HG02852 (cell line): ENCODE measurements around the gene TFPI.
A peak's percentile ranks its signal among the peaks of the same experiment; 100 is the strongest.
"Not testable (repeated sequence)": the region's sequence is repeated elsewhere in the genome, so short reads cannot be mapped to it uniquely, and the experiment has no call there.

Experiments
- ATAC-seq: cut with Tn5 transposase; IDR thresholded peaks from one replicate; pipeline ENCODE4 v1.9.1; 2021; ENCODE audit warnings: mild to moderate bottlenecking, moderate library complexity; ENCODE audit not compliant: unreplicated experiment

Gene TFPI

GRCh38 chr2:187529248-187529976 lies 24.8 kb downstream of the TFPI start:
- no peak for ATAC-seq

- ATAC-seq: no peak
Observed at GRCh38 chr2:187528042-187528441, 26.2 kb downstream of the TFPI start.

- no peak for ATAC-seq
Observed at GRCh38 chr2:187527262-187527661, 27.0 kb downstream of the TFPI start.

DNA sequence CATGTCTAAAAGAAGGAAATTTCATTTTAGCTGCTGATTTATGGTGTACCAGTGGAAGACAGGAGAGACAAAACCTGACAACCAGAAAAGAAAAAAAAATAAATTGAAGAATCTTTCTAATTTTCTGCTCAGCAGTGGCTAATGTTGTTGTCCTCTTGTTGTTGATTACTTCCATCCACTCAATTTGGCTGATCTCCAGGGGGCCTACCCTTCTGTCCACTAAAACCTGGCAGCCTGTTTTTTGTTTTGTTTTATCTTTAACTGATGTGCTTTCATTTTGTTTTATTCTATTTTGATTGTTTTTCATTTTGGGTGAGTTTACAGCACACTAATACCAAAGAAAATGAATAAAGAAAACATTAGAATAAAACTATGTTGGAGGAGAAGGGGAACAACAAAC lies 27.4 kb downstream of the TFPI start:
- no peak for ATAC-seq

DNA sequence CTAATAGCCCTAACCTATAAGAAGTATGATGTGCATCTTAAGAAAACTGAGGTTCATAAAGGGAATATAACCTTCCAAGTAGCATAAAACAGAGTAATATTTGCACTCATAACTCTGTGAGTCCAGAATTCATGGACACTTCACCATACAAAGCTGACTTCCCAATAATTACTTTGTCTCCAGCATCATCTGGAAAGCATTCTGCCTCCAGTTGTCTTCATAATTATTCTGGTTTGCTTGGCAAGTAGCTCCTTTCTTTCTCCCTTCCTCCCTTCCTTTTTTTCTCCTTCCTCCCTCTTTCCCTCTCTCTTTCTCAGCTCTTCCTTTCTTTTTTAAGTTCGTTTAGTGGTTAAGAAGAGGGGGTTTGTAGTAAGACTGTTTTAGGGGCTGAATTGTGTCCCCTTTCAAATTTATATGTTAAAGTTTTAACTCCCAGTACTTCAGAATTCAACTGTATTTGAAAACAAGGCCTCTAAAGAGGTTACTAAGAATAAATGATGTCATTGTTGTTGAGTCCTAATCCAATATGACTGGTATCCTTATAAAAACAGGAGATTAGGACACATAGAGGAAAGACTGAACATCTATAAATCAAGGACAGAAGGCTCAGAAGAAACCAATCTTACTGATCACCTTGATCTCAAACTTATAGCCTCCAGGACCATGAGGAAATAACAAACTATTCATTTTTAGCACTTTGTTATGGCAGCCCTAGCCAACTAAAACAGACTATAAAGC lies 28.9 kb downstream of the TFPI start:
- no peak for ATAC-seq

DNA sequence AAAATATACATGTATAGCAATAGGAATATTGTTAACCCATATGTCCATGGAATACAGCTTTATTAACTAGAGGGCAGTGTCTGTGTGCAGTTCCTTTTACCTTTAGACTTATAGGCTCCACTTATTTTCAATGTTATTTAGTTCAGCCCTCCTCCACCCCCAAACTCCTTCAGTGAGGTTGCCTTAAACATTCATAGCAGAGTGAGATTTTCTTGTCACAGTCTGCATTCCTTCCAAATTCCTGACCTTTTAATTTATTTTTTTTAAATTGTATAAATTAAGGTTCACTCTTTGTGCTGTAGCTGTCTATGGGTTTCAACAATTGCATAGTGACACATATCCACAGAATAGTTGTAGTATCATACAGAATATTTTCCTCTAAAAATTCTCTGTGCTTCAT lies 30.9 kb downstream of the TFPI start:
- no peak for ATAC-seq

- ATAC-seq: no peak
Observed at GRCh38 chr2:187520121-187520624, 34.1 kb downstream of the TFPI start.

GRCh38 chr2:187519419-187520120 lies 34.7 kb downstream of the TFPI start:
- ATAC-seq: peak; percentile 70

GRCh38 chr2:187517750-187518361 lies 36.4 kb downstream of the TFPI start:
- not testable (repeated sequence) for ATAC-seq

- not testable (repeated sequence) for ATAC-seq
Observed at GRCh38 chr2:187516630-187517510, 37.4 kb downstream of the TFPI start.

DNA sequence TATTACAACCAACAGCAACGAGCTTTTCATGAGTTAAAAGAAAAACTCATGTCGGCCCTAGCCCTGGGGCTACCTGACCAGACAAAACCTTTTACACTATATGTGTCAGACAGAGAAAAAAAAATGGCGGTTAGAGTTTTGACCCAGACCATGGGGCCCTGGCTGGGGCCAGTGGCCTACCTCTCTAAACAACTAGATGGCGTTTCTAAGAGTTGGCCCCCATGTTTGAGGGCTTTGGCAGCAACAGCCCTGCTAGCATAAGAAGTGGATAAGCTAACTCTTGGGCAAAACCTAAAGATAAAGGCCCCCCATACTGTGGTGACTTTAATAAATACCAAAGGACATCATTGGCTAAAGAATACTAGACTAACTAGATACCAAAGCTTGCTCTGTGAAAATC lies 39.3 kb downstream of the TFPI start:
- no peak for ATAC-seq

DNA sequence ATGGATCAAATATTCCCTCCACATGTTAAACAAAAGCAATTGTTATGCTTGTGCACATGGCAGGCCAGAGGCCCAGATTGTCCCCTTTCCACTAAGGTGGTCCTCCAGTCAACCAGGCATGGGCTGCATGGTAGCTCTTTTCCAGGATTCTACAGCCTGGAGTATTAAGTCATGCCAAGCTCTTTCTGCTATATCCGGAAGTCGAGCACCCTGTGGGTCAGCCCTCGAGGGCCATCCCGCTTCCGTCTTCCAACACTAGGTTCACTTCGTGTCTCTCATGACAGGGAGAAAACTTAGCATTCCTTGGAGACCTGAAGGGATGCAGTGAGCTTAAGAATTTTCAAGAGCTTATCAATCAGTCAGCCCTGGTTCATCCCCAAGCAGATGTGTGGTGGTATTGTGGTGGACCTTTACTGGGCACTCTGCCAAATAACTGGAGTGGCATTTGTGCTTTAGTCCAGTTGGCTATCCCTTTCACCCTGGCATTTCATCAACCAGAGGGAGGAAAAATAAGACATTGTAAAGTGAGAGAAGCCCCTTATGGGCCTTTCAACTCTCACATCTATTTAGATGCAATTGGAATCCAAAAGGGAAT lies 39.9 kb downstream of the TFPI start:
- ATAC-seq: not testable (repeated sequence)

- ATAC-seq: not testable (repeated sequence)
Observed at GRCh38 chr2:187513460-187514234, 40.6 kb downstream of the TFPI start.

GRCh38 chr2:187511356-187512315 lies 42.6 kb downstream of the TFPI start:
- ATAC-seq: no peak

GRCh38 chr2:187510419-187511355 lies 43.5 kb downstream of the TFPI start:
- ATAC-seq: not testable (repeated sequence)

GRCh38 chr2:187509667-187510417 lies 44.4 kb downstream of the TFPI start:
- no peak for ATAC-seq
